HEK293T (cell line): ENCODE results near the gene SEPTIN5.

Experiments used
- ARNT ChIP-seq: fragments of 450-650 bp; IDR thresholded peaks from 2 replicates; pipeline ENCODE4 v1.6.1; 2017; ENCODE audit warnings: mild to moderate bottlenecking
- BHLHE40 ChIP-seq: fragments of 450-650 bp; IDR thresholded peaks from 2 replicates; pipeline ENCODE4 v1.6.1; 2016; ENCODE audit warnings: mild to moderate bottlenecking, moderate library complexity, borderline replicate concordance
- CTBP1 ChIP-seq: fragments of 450-650 bp; IDR thresholded peaks from 2 replicates; pipeline ENCODE4 v1.6.1; 2016; ENCODE audit warnings: borderline replicate concordance
- ELF4 ChIP-seq: fragments of 450-650 bp; IDR thresholded peaks from 2 replicates; pipeline ENCODE4 v1.6.1; 2017; ENCODE audit warnings: antibody characterized with exemption
- FOXA1 ChIP-seq: fragments of 450-650 bp; IDR thresholded peaks from 2 replicates; pipeline ENCODE4 v1.6.1; 2016; ENCODE audit warnings: mild to moderate bottlenecking
- FOXM1 ChIP-seq: fragments of 450-650 bp; IDR thresholded peaks from 2 replicates; pipeline ENCODE4 v1.6.1; 2017; ENCODE audit warnings: mild to moderate bottlenecking, borderline replicate concordance
- HDGF ChIP-seq: fragments of 450-650 bp; IDR thresholded peaks from 2 replicates; pipeline ENCODE4 v1.6.1; 2017; ENCODE audit warnings: antibody characterized with exemption, borderline replicate concordance
- L3MBTL2 ChIP-seq: fragments of 450-650 bp; conservative IDR thresholded peaks from 2 replicates; pipeline ENCODE4 v1.6.1; 2016; ENCODE audit warnings: mild to moderate bottlenecking
- LEF1 ChIP-seq: fragments of 450-650 bp; IDR thresholded peaks from 2 replicates; pipeline ENCODE4 v1.6.1; 2017; ENCODE audit warnings: mild to moderate bottlenecking, borderline replicate concordance
- NFRKB ChIP-seq: fragments of 450-650 bp; IDR thresholded peaks from 2 replicates; pipeline ENCODE4 v1.6.1; 2016; ENCODE audit warnings: mild to moderate bottlenecking, moderate library complexity
- SP1 ChIP-seq: fragments of 450-650 bp; IDR thresholded peaks from 2 replicates; pipeline ENCODE4 v1.6.1; 2017
- SUZ12 ChIP-seq: fragments of 450-650 bp; IDR thresholded peaks from 2 replicates; pipeline ENCODE4 v1.6.1; 2016; ENCODE audit warnings: mild to moderate bottlenecking
- TARDBP ChIP-seq: fragments of 450-650 bp; IDR thresholded peaks from 2 replicates; pipeline ENCODE4 v1.6.1; 2016
- ZNF384 ChIP-seq: fragments of 450-650 bp; IDR thresholded peaks from 2 replicates; pipeline ENCODE4 v1.6.1; 2016

GRCh38 chr22:19688301-19689290 is 25.7 kb upstream of the SEPTIN5 start:
- TF ChIP-seq ELF4 (no peak), FOXM1 (no peak), L3MBTL2 (no peak), TARDBP (no peak), HDGF (no peak), ARNT (no peak), NFRKB (no peak), BHLHE40 (no peak), SUZ12 (no peak), SP1 (no peak), FOXA1 (no peak), LEF1 (no peak), CTBP1 (no peak), ZNF384 (no peak)
